Neutrophil (primary cell): ENCODE measurements around the gene ABCA13.
"Not testable (repeated sequence)": the region's sequence is repeated elsewhere in the genome, so short reads cannot be mapped to it uniquely, and the experiment has no call there.

Source experiments
- H3K27ac ChIP-seq: fragments of 200-600 bp; sonication (generic); 2 replicates; pipeline ENCODE4 v1.5.1; 2016; ENCODE audit warnings: mild to moderate bottlenecking, moderate library complexity
- H3K27me3 ChIP-seq: fragments of 200-600 bp; sonication (generic); 2 replicates; pipeline ENCODE4 v1.6.0; 2016; ENCODE audit warnings: mild to moderate bottlenecking
- H3K36me3 ChIP-seq: fragments of 200-600 bp; sonication (generic); 2 replicates; pipeline ENCODE4 v1.5.1; 2017
- H3K4me1 ChIP-seq, 2 experiments: fragments of 200-600 bp in 1 of 2; sonication (generic) in 1 of 2; 1 replicate in 1 of 2; 2 replicates in 1 of 2; pipeline versions ENCODE4 v1.5.1 to v1.6.1; 2013 to 2016; ENCODE audit warnings: low read depth in 1 of 2, low read length in 1 of 2, mild to moderate bottlenecking in 1 of 2, moderate library complexity in 1 of 2; ENCODE audit not compliant: control insufficient read depth in 1 of 2, insufficient read depth in 1 of 2
- H3K4me3 ChIP-seq, 2 experiments: fragments of 200-600 bp in 1 of 2; sonication (generic) in 1 of 2; 1 replicate in 1 of 2; 2 replicates in 1 of 2; pipeline ENCODE4 v1.5.1; 2013 to 2016; ENCODE audit warnings: low read depth in 1 of 2, low read length in 1 of 2, mild to moderate bottlenecking in 1 of 2, moderate library complexity in 1 of 2
- H3K9me3 ChIP-seq: fragments of 200-600 bp; sonication (generic); 2 replicates; pipeline ENCODE4 v1.5.1; 2016
- TF ChIP-seq, protein P1 (sequence below): fragments of 200-600 bp; sonication (generic); IDR thresholded peaks from 2 replicates; pipeline ENCODE4 v1.5.1; 2016; ENCODE audit warnings: antibody characterized with exemption

ABCA13 gene

DNA sequence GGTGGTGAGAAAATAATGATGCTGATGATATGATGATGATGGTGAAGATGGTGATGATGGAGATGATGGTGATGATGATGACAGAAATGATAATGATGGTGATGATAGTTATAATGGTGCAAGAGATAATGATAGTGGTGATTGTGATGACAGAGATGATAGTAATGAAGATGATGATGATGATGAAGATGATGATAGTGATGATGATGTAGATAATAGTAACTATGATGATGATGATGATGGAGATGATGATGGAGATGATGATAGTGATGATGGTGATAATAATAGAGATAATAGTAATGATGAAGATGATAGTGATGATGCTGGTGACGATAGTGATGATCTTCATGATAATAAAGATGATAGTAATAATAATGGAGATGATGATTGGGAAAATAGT is 22.2 kb downstream of the ABCA13 start:
- TF ChIP-seq, protein P1, sequence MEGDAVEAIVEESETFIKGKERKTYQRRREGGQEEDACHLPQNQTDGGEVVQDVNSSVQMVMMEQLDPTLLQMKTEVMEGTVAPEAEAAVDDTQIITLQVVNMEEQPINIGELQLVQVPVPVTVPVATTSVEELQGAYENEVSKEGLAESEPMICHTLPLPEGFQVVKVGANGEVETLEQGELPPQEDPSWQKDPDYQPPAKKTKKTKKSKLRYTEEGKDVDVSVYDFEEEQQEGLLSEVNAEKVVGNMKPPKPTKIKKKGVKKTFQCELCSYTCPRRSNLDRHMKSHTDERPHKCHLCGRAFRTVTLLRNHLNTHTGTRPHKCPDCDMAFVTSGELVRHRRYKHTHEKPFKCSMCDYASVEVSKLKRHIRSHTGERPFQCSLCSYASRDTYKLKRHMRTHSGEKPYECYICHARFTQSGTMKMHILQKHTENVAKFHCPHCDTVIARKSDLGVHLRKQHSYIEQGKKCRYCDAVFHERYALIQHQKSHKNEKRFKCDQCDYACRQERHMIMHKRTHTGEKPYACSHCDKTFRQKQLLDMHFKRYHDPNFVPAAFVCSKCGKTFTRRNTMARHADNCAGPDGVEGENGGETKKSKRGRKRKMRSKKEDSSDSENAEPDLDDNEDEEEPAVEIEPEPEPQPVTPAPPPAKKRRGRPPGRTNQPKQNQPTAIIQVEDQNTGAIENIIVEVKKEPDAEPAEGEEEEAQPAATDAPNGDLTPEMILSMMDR = no peak
- no peaks in the 10 kb centered on the region for H3K4me1 ChIP-seq
- no peak overlapping the region for H3K27ac ChIP-seq
- no peak overlapping the region for H3K4me3 ChIP-seq
- H3K9me3 ChIP-seq = no peaks in the 10 kb centered on the region
- H3K27me3 ChIP-seq = no peaks in the 10 kb centered on the region
- H3K36me3 ChIP-seq = peaks cover 46% of the 10 kb centered on the region

DNA sequence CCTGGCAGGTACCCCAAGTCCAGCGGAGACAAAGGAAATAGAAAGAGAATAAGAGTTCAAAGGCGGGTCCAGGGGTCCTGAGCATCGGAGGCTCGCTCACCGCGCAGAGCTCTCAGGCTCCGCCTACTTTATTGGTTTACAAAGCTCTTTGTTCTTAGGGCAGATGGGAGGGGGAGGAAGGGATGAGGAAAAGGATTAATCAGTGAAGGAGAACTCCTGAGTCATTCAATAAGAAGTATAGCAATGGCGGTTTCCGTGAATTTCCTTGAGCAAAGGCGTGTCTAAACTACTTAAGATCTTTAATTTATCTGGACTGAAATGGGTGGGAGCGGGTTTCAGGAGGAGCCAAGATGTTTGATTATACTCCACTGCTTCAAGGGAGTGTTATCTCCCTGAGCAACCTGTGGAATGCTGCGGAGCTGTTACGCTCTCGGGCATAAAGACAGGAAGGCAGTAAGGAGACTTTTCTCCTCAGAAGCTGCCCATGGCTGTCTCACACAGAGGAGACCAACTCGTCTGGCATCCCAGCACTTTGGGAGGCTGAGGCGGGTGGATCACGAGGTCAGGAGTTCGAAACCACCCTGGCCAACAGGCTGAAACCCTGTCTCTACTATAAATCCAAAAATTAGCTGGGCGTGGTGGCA is 29.8 kb downstream of the ABCA13 start:
- peaks cover 76% of the 10 kb centered on the region for H3K36me3 ChIP-seq
- H3K27me3 ChIP-seq, H3K9me3 ChIP-seq, H3K4me1 ChIP-seq, H3K4me3 ChIP-seq: not testable (repeated sequence)
- H3K27ac ChIP-seq = peak overlapping the region; percentile 31

DNA sequence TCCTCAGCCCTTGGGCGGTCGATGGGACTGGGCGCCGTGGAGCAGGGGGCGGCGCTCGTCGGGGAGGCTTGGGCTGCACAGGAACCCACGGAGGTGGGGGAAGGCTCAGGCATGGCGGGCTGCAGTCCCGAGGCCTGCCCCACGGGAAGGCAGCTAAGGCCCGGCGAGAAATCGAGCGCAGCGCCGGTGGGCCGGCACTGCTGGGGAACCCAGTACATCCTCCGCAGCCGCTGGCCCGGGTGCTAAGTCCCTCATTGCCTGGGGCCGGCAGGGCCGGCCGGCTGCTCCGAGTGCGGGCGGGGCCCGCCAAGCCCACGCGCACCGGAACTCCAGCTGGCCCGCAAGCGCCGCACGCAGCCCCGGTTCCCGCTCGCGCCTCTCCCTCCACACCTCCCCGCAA is 31.7 kb downstream of the ABCA13 start:
- H3K36me3 ChIP-seq = peaks cover 59% of the 10 kb centered on the region
- not testable (repeated sequence) for H3K9me3 ChIP-seq, H3K4me3 ChIP-seq, H3K27me3 ChIP-seq, H3K4me1 ChIP-seq, H3K27ac ChIP-seq

DNA sequence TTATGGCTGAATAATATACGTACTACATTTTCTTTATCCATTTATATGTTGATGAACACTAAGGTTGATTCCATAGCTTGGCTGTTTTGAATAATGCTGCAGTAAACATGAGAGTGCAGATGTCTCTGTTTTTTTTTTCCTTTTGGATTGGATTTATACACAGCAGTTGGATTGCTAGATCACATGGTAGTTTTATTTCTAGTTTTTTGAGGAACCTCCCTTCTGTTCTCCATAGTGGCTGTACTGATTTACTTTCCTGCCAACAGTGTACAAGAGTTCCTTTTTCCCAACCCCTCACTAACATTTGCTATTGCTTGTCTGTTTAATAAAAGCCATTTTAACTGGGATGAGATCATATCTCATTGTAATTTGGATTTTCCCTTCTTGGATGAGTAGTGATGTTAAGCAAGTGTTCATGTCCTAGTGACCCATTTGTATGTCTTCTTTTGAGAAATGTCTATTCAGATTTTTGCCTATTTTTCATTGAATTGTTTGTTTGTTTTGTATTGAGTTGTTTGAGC is 36.0 kb downstream of the ABCA13 start:
- TF ChIP-seq, protein P1 = no peak
- Histone ChIP-seq H3K27me3 (no peaks in the 10 kb centered on the region), H3K4me3 (no peak overlapping the region), H3K36me3 (peaks cover 21% of the 10 kb centered on the region), H3K27ac (peak overlapping the region; percentile 49), H3K9me3 (no peaks in the 10 kb centered on the region), H3K4me1 (peaks cover 20 to 25% of the 10 kb centered on the region in 2 experiments)

DNA sequence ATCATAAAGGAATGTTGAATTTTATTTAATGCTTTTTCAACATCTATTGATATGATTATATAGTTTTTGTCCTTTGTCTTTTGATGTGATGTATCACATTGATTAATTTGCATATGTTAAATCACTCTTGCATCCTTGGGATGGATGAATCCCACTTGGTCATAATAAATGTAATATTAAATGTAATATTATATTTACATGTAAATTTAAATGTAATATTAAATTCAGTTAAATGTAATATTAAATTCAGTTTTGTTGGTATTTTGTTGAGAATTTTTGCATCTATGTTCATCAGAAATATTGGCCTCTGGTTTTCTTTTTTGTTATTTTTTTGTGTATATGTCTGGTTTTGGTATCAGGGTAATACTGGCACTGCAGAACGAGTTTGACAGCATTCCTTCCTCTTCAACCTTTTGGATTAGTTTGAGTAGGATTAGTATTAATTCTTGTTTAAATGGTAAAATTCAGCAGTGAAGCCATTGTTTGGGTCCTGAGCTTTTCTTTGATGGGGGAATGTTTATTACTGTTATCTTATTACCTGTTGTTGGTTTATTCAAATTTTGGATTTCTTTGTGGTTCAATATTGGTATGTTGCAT is 37.8 kb downstream of the ABCA13 start:
- Histone ChIP-seq H3K27me3 (no peaks in the 10 kb centered on the region), H3K4me3 (no peak overlapping the region), H3K36me3 (peaks cover 11% of the 10 kb centered on the region), H3K4me1 (peaks cover 20 to 25% of the 10 kb centered on the region in 2 experiments), H3K9me3 (no peaks in the 10 kb centered on the region), H3K27ac (peak overlapping the region; percentile 21)
- TF ChIP-seq, protein P1 = no peak

DNA sequence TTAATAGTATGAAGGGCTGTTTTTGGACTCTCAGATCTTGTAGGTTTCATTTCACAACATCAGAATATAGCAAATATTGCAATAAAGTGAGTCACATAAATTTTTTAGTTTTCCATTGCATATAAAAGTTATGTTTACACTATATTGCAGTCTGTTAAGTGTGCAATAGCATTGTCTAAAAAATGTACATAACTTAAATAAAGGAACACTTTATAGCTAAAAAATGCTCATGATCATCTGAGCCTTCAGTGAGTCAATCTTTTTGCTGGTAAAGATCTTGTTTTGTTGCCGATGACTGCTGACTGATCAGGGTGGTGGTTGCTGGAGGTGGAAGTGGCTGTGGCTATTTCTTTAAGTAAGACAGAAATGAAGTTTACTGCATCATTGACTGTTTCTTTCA is 42.0 kb downstream of the ABCA13 start:
- no peak overlapping the region for H3K4me3 ChIP-seq
- H3K27ac ChIP-seq = peak overlapping the region; percentile 2
- H3K9me3 ChIP-seq = no peaks in the 10 kb centered on the region
- peaks cover 28% of the 10 kb centered on the region for H3K36me3 ChIP-seq
- TF ChIP-seq, protein P1 = no peak
- no peaks in the 10 kb centered on the region for H3K27me3 ChIP-seq
- peaks cover 13 to 17% of the 10 kb centered on the region in 2 experiments for H3K4me1 ChIP-seq
